ENCODE results near the gene GRIK3.
"Not testable (repeated sequence)": the region's sequence is repeated elsewhere in the genome, so short reads cannot be mapped to it uniquely, and the experiment has no call there.

GRIK3 gene

DNA sequence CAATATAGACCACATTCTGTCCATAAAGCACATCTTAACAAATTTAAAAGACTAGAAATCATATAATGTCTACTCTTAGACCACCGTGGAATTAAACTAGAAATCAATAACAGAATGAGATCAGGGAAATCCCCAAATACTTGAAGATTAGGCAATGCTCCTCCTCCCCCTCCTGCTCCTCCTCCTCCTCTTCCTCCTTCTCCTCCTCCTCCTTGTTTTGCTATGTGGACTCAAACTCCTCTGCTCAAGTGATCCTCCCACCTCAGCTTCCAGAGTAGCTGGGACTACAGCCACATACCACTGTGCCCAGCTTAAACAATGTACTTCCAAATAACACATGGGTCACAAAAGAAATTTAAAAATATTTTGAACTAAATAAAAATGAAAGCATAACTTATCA, 134.2 kb downstream of the GRIK3 start:
- DNase-seq: no peak

DNA sequence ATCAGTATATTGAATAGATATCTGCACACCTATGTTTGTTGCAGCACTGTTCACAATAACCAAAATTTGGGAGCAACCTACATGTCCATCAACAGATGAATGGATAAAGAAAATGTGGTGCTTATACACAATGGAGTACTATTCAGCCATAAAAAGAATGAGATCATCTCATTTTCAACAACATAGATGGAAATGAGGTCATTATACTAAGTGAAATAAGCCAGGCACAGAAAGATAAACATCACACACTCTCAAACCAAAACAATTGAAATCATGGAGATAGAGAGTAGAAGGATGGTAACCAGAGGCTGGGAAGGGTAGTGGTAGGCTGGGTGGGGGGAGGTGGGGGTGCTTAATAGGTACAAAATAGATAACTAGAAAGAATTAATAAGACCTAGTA, 136.5 kb downstream of the GRIK3 start:
- not testable (repeated sequence) for DNase-seq

DNA sequence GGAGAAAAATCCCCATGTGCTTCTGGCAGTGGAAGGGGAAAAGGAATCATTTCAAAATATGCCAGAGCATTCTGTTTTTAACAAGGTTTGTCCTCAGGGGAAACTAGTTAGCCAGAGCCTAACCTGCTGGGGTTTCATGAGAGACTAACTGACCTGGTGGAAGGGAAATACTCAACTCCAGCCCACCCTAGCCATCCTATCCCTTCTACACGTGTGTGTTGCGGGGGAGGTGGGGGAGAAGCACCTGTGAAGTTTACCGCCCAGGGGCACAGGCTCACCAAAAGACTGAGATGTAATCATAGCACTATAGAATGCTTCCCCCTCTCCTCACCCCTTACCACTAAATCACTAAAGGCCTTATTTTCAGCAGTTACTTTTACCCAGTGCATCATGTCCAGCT, 139.5 kb downstream of the GRIK3 start:
- no peak for DNase-seq

DNA sequence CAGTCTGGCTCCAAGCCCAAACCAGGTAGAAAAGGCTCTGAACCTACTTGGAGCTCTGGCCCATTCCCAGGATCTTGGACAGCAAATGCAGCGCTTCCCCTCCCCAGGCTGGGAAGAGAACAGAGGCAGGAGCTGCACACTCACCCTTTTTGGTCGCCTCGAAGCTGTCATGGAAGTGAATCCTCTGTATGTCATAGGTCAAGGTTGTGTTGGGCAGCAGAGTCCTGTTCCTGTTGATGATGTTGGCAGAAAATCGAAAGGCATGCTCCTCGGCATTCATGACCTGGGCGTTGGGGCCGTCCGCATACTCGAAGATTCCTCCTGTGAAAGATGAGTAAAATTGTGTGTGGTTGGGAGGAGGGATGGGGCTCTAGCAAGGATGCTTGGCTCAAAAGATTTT, 143.5 kb downstream of the GRIK3 start:
- DNase-seq: no peak

DNA sequence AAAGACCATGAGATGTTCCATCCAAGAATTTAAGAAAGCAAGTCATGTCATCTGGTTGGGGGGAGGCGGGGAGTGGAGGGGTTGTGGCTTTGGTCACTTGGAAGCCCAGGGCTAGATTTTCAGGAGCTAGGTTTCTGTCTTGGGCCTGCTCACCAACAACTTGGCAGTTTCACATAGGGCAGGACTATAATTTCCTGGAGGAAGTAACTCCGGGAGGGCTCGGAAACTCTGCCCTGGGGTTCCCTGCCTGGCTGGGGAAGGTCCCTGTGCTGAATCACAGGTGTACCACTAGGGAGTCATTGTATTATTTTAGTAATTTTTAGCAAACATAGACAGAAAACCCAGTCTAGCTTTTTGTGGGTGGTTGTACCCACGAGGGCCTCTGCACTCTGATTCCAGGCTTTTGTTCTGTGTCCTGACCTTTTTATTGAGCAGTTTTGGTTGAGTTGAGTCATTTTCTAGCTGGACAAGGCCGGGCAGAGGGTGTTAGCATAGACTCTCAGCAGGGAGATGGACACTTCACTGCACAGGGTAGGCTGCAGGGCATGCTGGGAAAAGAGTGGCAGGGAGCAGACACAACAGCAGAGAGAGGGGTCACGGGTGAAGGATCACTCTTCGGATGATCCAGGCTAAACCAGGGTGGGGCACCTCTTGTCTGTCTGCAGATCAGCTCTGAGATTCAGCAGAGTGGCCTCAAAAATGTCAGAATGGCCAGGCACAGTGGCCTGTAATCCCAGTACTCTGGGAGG, 144.7 kb downstream of the GRIK3 start:
- no peak for DNase-seq

DNA sequence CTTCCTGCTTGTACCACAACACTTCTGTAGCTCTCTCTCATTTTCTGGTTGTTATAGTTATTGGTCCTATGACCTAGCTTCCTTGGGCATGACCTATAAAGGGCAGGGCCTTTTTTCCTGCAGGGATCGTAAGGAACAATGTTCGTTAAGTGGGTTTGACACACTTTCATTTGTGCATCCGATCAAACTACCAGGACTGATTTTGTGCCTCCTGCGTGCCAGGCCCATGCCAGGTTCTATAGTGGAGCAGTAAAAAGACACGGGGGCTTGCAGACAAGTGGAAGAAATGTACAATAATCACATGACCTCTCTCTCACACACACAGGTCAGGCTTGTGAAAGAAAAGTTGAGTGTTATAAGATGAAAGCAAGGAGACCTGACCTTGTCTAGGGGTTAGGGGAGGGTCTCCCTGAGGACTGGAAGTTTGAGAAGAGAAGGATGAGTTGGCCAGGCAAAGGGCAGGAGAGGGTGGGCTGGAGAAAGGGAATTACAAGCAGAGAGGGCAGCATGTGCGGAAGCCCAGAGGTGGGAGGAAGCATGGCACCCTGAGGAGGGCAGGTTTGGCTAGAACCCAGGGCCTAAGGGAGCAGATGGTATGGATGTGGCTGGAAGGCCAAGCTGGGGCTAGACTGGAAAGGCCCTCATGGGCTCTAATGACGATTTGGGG, 145.4 kb downstream of the GRIK3 start:
- no peak for DNase-seq

DNA sequence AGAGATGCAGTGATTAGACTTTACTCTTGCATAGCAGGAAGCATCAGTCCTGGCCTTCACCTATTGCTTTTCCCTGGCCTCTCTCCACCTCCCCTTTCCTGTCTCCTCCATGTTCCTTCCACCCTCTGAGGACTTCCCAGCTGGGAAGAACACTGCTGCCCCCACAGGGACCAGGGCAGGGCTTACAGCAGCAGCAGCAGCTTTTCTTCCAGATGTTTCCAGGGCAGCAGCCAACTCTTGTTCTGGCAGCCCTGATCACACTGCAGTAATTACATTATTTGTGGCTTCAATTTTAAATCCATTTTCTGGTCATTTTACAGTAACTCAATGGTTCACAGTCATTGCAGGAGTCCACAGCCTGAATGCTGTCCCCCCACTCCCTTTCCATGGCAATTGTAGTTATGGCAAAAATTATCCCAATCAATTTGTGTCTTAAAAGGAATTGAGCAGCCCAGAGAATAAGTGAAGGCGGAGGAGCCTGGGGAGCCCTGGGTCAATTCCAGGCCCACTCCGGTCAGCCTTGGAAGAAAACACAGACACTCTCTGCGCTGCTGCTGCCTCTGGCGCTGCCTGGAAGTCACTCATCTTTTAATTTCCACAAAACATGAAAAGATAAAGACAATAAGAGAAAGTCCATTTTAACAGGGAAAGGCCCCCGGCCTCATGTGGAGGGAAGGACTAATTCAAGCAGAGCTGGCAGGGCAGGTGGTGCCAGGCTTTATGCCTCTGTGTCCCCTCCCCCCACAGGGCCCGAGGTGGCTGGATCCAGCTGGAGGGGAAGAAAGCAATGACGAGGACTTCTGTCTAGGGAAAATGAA, 148.6 kb downstream of the GRIK3 start:
- no peak for DNase-seq

DNA sequence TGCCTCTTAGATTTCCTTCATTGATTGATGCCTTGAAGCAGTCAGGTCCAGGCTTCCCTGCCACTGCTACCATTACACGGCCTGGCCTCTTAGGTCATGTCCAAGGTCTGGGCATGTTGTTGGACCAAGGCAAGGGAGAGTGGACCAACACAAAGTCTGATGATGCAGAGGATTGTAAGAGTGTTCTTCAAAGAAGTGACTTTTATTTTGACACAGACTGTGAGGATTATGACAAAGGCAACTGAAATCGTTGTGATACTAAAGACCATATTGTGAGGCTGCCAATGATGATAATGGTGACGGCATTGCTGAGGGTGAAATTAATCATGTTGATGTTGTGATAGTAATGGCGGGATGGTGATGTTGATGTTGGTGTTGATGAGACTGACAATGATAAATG, 149.5 kb downstream of the GRIK3 start:
- no peak for DNase-seq

DNA sequence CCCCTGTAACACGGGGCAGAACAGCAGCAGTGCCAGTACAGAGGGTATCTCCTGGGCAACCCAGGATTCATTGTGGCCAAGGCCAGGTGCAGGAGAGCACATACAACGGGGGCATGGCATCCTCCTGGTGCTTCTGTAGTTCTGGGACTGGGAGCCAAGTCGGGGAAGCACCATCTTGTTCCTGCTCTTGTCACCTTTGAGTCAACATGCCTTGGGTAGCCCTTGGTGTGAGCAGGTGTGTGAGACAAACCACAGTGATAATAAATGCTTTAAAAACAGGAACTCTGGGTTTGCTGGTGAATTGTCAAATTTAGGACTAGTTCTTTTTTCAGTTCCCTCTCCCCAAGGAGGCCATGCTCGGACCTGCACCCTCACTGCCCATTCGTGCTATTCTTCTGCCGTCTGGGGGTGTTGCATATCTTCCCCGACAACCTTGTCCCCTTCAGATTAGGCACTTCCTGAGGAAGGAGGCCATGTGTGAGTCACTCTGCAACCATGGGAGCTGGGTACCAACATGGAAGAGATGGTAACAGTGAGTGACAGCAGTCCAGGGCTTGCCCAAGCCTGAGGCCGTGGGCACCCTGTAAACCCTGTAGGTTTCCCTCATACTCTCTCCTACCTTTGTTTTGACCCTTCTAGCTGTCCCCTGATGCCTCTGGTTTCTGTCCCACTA, 150.2 kb downstream of the GRIK3 start:
- no peak for DNase-seq

DNA sequence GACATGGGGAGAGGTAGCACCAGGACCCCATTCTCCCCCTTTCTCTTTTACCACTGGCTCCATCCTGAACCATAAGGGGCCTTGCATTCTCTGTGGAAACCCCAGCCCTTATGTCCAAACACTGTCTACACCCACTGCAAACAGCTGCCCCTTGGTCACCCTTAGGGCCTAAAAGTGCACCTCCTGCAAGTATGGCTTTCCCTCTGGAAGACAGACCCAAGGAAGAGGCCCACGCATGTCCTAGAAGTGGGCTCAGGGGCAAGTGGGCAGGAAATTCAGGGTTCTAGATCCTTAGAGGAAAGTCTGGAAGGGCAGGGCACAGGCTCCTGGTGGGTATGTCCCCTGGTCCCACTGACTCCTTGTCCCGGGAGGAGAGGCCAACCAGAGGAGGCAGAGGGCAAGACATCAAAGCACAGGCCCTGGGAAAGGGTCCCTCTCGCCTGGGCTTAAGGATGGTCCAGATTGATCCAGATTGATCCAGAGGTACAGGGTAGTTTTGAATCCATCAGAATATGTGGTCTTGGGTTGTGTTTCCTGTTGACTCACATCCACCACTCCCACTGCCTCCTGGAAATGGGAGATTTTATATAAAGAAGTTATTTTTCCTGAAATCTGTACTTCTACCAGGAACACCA, 150.9 kb downstream of the GRIK3 start:
- no peak for DNase-seq

DNA sequence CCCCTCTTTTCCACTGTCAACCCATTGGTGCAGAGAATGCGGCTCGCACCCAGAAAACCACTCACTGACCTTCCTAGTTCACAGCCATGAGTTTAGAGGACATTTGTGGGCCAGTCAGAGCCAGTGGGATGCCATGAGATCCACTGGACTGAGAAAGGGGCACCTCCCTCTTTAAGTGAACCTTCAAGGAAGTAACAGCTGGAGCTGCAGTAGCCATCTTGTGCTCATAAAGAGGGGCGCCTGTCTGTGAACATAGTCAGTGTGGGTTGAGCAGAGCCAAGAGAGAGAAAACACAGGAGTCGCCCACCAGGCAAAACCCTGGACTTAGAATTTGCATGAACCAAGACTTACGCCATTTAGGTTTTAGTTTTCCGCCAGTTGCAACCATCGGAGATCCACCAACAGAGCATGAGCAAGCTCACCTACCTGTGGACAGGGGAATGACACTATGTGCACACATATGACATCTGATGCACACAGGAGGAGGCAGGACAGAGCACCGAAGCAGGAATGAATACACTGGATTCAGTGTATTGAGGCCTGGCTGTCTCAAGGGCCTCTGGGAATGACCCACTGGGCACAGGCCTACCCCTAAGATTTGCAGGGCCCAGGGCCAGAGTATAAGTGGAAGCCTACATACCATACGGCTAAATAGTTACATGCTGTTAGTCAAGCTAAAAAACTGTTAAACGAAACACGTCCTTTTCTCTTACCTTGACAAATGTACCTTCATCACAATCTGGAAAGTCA, 151.6 kb downstream of the GRIK3 start:
- no peak for DNase-seq

DNA sequence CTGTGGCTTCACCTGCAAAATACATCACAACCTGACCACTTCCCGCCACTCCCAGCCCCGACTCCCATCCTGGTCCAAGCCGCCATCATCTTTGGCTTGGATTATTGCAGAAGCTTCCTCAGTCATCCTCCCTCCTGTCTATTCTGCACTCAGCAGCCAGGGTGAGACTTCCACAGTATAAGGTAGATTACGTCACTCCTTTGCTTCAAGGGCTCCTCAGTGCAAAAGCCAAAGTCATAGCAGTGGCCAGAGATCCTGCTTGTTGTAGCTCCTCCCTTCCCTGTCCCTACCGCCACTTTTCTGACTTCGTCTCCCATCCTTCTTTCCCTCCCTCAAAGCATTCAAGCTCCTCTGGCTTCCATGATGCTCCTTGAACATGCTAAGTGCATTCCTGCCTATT, 152.8 kb downstream of the GRIK3 start:
- DNase-seq: no peak

DNA sequence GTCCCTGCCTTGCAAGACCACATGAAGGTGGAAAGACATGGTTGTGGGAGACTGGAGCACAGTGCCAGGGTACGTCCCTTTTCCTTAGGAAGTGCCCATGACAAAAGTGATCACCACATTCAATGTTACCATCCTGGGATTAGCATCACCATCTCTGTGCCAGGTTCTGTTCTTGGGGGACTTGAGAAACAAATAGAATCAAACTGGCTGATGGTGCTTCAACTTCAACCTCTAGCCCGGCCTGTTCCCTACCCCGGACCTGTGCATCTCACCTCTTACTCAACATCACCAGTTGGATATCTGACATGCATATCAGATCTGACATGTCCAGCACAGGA, 153.3 kb downstream of the GRIK3 start:
- no peak for DNase-seq

DNA sequence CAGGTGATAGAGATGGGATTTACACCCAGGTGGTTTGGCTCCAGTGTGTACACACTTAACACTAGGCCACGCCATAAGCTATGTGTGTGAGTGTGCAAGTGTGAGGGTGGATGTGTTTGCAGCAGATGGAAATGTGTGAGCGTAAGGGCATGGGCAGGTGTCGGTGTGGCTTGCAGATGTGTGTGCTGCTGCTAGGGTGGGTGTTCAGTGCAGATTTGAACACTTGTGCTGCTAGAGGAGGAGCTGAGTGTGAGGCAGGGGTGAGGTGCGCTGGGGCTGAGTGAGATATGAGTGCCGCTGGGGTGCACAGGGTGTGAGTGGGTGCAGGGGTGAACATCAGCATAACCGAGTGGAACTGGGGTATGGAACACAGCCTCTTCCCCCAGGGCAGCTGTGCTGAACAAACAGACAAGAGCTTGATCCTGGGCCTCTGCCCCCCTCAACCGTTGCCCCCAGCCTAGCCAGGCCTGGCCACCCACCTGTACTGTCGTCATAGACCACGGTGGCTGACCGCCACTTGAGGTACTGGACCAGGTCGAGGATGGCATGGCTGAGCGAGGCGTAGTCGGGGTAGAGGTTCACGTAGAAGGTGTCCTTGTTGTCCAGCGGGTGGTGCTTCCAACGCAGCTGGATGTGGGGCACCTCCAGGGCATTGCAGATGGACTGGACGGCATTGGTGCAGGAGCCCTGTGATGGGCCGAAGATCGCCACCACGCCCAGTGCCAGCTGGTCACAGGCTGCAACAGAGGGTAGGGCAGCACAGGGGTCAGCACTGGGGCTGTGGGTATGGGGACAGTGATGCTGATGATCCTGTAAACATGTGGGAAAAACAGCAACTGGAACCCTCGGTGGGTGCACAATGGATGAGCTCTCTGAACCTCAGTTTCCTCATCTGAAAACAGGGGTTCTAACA, 153.9 kb downstream of the GRIK3 start:
- DNase-seq: no peak

DNA sequence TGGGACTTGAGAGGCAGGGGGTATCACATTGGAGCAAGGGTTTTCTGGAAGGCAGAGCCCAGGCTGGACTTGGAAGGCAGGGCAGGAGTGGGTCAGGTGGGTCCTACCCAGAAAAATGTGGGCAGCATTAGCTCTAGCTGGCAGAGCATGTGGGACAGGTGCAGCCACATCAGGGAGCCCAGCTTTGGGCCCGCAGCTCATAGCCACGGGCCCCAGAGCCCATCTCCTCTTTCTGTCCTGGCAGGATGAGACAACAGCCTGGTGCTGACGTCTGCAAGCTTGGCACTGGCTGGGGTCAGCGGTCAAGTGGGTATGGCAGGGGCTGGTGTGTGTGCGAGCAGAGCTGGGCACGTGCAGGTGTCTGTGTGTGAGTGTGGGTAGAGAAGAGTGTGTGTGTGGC, 154.7 kb downstream of the GRIK3 start:
- no peak for DNase-seq

DNA sequence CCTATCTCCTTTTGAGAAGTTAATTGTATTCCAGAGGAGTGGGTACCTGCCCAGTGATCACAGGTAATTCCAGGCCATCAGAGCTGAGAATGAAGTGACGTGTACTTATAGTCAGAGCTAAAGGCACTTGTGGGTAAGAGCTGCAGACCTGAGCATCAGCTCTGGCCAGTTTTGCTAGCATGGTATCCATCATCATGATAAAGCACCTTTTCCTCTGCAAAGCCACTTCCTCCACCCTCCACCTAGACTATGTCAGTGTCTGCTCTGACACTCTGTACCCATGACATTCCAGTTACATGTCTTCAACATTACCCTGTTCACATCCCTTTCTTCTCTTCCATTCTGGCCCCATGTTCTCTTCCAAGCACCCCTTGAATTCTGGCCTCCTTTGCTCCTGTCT, 157.3 kb downstream of the GRIK3 start:
- DNase-seq: no peak

DNA sequence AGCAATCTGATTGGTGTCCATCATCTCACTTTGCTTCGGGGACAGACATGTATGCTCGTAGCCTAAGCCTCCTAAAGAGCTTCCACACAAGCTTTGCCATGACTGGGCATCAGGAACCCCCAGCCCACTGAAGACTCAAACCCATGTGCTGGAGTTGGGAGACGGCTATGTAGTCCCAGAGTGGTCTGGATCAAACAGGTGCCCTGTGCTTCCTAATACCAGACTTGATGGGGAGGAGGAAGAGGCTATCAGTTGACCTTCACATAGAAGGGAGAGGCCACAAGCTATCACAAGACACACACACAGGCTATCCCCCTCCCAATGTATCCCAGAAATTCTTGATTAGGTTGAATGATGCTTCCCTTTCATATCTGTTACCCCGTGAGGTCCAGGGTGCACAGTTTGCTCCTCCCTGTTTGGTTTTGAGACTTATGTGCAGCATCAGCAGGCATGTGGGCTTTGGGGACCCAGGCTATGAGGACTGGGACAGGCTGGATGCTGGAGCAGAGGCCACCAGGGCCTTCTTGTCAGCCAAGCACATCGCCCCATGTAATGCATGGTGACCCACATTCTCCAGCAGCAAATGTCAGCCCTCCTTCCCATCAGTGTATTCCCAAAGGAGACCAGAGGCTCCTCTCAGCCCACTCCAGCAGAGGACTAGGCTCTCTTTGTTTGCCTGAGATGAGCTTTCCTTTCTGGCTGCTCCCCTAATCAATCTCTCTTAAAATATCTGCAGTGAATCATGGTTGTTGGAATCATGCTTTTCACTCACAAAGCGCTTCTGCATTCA, 159.8 kb downstream of the GRIK3 start:
- DNase-seq: no peak

DNA sequence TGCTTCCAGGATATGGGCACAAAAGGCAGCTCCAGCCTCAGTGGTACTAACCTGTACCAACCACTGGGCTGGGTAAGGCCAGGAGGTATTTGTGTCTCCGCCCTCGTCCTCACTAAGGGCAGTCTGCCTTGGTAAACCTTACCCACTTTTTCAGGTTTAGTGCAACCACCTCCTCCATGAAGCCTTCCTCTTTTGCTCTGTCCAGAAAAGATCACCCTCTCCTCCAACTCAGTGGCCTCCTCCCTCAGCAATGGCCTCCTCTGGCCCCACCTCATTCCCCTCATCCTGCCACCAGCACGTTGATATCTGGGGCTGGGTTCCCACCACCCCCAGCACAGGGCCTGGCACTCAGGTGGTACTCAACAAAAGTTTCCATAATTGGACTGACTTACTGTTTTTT, 161.5 kb downstream of the GRIK3 start:
- no peak for DNase-seq

DNA sequence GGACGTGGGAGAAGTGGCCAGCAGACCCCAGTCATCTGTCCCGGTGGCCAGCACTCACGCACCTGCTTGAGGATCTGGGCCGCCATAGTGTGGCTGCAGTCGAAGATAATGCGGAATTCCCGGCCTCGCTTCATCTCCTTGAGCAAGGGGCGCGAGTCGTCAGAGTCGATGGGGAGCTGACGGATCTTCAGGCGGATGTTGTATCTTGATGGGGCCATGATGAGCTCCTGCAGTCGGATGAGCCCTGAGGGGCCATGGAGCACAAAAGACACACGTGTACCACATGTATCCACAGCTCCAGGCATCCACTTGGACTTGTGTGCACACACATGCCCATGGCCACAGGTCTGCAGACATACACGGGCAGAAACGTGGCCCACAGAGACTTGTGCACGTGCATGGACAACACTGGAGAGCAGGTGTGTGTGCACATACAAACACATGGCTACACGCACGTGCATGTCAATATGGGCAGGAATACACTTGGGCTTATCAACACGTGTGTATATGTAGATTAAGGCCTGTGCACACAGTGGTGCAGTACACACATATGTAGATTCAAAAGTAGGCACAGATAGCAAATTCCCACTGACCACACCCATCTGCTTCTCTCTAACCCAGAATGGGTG, 162.1 kb downstream of the GRIK3 start:
- DNase-seq: no peak
